Smooth muscle cell (in vitro differentiated cells): ENCODE measurements around the gene SLX1A. TPM values are rescaled to one million over a fixed set of nuclear protein-coding genes. Genes with fewer than 3 reads are reported as not detected.
"Not testable (repeated sequence)": the region's sequence is repeated elsewhere in the genome, so short reads cannot be mapped to it uniquely, and the experiment has no call there.

Experiments used
- DNase-seq: peaks from one replicate; lab custom pipeline; 2025; ENCODE audit not compliant: unreplicated experiment; lab: John Stamatoyannopoulos, UW
- H2AFZ ChIP-seq: fragments of 200-600 bp; sonication (generic); 2 replicates; pipeline ENCODE4 v1.6.0; 2016; ENCODE audit warnings: antibody characterized with exemption, low read depth, mild to moderate bottlenecking
- H3F3A ChIP-seq: fragments of 200-600 bp; sonication (generic); 2 replicates; pipeline ENCODE4 v1.6.0; 2017; ENCODE audit warnings: antibody characterized with exemption, low read depth
- H3K27ac ChIP-seq: fragments of 200-600 bp; sonication (generic); 2 replicates; pipeline ENCODE4 v1.5.1; 2016; ENCODE audit warnings: low read depth, mild to moderate bottlenecking
- H3K27me3 ChIP-seq: fragments of 200-600 bp; sonication (generic); 2 replicates; pipeline ENCODE4 v1.6.1; 2016; ENCODE audit warnings: low read depth, mild to moderate bottlenecking
- H3K36me3 ChIP-seq: fragments of 200-600 bp; sonication (generic); 2 replicates; pipeline ENCODE4 v1.5.1; 2016; ENCODE audit warnings: low read depth
- H3K4me1 ChIP-seq: fragments of 200-600 bp; sonication (generic); 2 replicates; pipeline ENCODE4 v1.5.1; 2016; ENCODE audit warnings: low read depth
- H3K4me2 ChIP-seq: fragments of 200-600 bp; sonication (generic); 2 replicates; pipeline ENCODE4 v1.6.0; 2016; ENCODE audit warnings: mild to moderate bottlenecking
- H3K4me3 ChIP-seq: fragments of 200-600 bp; sonication (generic); 2 replicates; pipeline ENCODE4 v1.5.1; 2016; ENCODE audit warnings: mild to moderate bottlenecking
- H3K79me2 ChIP-seq: fragments of 200-600 bp; sonication (generic); 2 replicates; pipeline ENCODE4 v1.6.0; 2016; ENCODE audit warnings: low read depth, mild to moderate bottlenecking
- H3K9ac ChIP-seq: fragments of 200-600 bp; sonication (generic); 2 replicates; pipeline ENCODE4 v1.6.0; 2016; ENCODE audit warnings: low read depth
- H3K9me3 ChIP-seq: fragments of 200-600 bp; sonication (generic); replicated peaks from 2 replicates; pipeline ENCODE4 v1.5.1; 2016; ENCODE audit warnings: low read depth
- H4K20me1 ChIP-seq: fragments of 200-600 bp; sonication (generic); 2 replicates; pipeline ENCODE4 v1.6.0; 2016; ENCODE audit warnings: low read depth
- WGBS: methylation state at CpG from one replicate; pipeline ENCODE4 v1.1.7; 2016; ENCODE audit warnings: low lambda C conversion rate; 5-methylcytosine and 5-hydroxymethylcytosine counted together
- polyA plus RNA-seq: library from polyadenylated mRNA; unstranded; fragments of >200 nt; fragmentation: Nextera tagmentation; extraction: Ambion mirVana; gene quantifications from 2 replicates; pipeline ENCODE4 v1.2.1, GENCODE V29; 2016
- total RNA-seq: library from RNA; depleted of rRNA; stranded (reverse); fragments of >200 nt; gene quantifications from 2 replicates; pipeline ENCODE4 v1.2.3, GENCODE V29; 2014

Gene SLX1A
- total and polyA plus RNA-seq, 2 experiments from 2014 or later = 55.1 to 90.0 TPM

DNA sequence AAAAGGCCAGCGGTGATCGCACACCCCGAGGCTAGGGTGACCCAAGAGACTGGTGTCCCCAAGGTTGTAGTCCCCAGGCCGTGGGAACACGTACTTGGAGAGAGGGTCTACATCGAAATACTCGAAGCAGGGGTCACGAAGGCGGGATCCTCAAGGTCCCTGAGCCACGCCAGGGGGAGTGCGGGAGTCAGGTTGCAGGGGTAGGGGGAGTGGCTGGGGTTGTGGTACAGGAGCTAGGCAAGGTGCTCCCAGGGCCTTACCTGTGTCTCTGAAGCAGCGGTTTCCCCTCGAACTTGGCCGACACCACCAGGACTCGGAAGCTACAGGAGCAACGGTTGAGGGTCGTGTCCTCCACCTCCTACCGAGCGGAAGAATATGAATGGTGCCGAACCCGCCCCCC is 577 bp upstream of the SLX1A start:
- not testable (repeated sequence) for H3K4me2 ChIP-seq, H3F3A ChIP-seq, H4K20me1 ChIP-seq, H3K79me2 ChIP-seq, H3K4me3 ChIP-seq, H3K4me1 ChIP-seq, H3K9ac ChIP-seq, H3K27me3 ChIP-seq, H3K36me3 ChIP-seq, DNase-seq, H3K27ac ChIP-seq, H3K9me3 ChIP-seq, H2AFZ ChIP-seq
- WGBS = no CpG with 5 or more reads among the region's 21 CpGs

DNA sequence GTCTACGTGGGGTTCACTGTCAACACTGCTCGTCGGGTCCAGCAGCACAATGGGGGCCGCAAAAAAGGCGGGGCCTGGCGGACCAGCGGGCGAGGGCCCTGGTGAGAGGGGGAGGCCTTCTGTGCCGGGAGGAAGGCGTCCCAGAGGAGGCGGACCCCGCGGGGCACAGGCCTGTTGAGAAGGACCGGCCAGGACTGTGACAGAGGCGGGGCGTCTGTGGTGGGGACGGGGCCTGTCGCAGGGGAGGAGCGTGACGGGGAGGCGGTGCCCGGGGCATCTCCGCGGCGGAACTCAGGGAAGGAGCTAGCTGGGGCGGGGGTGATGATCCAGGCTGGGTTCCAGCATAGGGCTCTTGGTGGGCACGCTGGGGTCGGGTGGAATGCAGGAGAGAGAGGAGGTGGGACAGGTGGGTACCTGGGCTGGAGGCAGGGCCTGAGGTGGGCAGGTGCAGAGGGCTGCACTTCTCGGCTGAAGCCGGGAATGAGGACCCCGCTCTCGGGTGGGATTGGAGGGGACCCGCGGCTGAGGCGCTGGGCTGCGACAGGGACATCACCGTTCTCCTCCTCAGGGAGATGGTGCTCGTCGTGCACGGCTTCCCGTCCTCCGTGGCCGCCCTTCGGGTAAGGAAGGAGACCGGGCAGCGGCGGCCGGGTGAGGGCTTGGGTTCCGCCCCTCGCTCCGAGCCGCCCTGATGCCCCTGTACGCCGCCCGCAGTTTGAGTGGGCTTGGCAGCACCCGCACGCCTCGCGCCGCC is 674 bp downstream of the SLX1A start:
- not testable (repeated sequence) for H2AFZ ChIP-seq, DNase-seq, H3K4me1 ChIP-seq, H3F3A ChIP-seq, H3K9ac ChIP-seq, H3K27ac ChIP-seq, H3K36me3 ChIP-seq, H3K79me2 ChIP-seq, H3K27me3 ChIP-seq, H3K9me3 ChIP-seq, H4K20me1 ChIP-seq
- Histone ChIP-seq H3K4me3 (peak overlapping the region; percentile 47), H3K4me2 (peak overlapping the region; percentile 83)
- WGBS = 10% methylated on average over 17 of the region's 60 CpGs

DNA sequence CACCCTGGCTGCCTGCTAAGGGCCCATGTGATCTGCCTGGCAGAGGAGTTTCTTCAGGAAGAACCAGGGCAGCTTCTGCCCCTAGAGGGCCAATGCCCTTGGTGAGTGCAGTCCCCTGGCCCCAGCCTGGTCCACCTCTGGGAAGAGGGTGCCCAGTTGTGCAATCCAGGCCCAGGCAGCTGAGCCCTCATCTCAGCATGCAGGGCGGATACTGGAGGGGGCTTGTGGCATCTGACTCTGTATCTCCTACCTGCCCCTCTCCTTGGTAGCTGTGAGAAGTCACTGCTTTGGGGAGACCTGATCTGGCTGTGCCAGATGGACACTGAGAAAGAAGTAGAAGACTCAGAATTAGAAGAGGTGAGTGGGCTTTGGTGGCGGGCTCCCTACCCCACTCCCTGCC is 3.3 kb downstream of the SLX1A start:
- H2AFZ ChIP-seq, H3K4me3 ChIP-seq, H3K9ac ChIP-seq, H3F3A ChIP-seq, H3K4me1 ChIP-seq, DNase-seq, H3K79me2 ChIP-seq, H3K36me3 ChIP-seq, H3K27ac ChIP-seq, H3K27me3 ChIP-seq, H4K20me1 ChIP-seq, H3K9me3 ChIP-seq, H3K4me2 ChIP-seq: not testable (repeated sequence)
- WGBS = 73% methylated on average over 1 of the region's 2 CpGs

DNA sequence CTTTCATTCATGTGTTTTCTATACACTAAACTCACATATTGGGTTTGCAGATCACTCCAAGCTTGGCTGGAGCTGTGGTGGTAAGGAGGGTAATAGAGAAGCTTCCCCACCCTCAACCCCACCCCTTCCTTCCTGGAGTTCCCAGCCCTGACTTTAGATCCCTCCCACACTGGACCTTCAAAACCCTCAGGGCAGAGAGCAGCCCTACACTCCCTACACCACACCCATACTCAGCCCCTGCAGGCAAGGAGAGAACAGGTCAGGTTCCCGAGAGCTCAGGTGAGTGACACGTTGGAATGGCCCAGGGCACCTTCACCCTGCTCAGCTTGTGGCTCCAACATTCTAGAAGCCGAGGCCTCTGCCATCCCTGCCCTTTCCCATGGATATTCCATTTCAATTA is 5.4 kb downstream of the SLX1A start, which contains the start of gene SULT1A3:
Gene SULT1A3 (plus strand): TSS at position 207 of the 400 bp plus-strand sequence. CDS start 1,474 bp downstream, outside the sequence.
- not testable (repeated sequence) for H3K27me3 ChIP-seq, H3K9me3 ChIP-seq, H3K4me3 ChIP-seq, H3F3A ChIP-seq, H3K79me2 ChIP-seq, DNase-seq, H3K36me3 ChIP-seq, H3K9ac ChIP-seq, H3K27ac ChIP-seq, H2AFZ ChIP-seq, H4K20me1 ChIP-seq, H3K4me1 ChIP-seq, H3K4me2 ChIP-seq
- no CpG with 5 or more reads among the region's 3 CpGs for WGBS

DNA sequence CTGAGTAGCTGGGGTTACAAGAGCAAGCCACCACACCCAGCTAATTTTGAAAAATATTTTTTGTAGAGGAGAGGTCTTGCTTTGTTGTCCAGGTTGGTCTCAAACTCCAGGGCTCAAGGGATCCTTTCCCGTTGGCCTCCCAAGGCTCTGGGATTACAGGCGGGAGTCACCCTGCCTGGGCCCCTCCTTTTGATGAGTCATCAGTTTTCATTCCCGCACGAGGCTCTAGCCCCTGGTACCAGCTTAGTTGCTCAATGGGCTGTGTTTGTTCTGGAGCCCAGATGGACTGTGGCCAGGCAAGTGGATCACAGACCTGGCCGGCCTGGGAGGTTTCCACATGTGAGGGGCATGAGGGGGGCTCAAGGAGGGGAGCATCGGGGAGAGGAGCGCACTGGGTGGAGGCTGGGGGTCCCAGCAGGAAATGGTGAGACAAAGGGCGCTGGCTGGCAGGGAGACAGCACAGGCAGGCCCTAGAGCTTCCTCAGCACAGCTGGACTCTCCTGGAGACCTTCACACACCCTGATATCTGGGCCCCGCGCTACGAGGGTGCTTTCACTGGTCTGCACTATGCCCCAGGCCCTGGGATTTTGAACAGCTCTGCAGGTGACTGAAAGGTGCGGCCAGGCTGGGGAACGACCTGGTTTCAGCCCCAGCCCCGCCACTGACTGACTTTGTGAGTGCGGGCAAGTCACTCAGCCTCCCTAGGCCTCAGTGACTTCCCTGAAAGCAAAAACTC is 6.1 kb downstream of the SLX1A start:
- DNase-seq, H2AFZ ChIP-seq: not testable (repeated sequence)
- WGBS = no CpG with 5 or more reads among the region's 15 CpGs

DNA sequence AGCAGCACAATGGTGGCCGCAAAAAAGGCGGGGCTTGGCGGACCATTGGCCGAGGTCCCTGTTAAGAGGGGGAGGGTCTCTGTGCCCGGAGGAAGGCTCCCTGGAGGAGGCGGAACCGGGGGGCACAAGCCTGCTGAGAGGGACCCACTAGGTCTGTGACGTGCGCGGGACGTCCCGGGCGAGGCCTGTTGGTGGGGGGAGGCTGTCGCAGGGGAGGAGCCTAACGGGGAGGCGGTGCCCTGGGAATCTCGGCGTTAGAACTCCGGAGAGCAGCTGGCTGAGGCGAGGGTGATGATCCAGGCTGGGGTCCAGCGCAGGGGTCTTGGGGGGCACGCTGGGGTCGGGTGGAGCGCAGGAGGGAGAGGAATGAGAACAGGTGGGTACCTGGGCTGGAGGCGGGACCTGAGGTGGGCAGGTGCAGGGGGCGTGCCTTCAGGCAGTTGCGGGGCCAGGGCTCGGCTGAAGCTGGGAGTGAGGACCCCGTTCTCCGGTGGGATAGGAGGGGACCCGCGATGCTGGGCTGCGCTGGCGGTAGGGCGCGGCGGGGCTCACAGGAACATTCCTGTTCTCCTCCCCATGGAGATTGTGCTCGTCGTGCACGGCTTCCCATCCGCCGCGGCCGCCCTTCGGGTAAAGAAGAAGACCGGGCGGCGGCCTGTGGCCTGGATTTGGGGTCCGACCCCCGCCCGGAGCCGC is 12.0 kb downstream of the SLX1A start:
- not testable (repeated sequence) for H3K79me2 ChIP-seq
- WGBS = 5% methylated on average over 21 of the region's 52 CpGs
- H3K4me2 ChIP-seq = peak overlapping the region; percentile 82

More for the DNA sequence above, 6.1 kb downstream of the SLX1A start:
- H3K36me3 ChIP-seq, H3K9me3 ChIP-seq, H3K4me1 ChIP-seq, H3K4me2 ChIP-seq, H3K27ac ChIP-seq, H3K27me3 ChIP-seq, H3K4me3 ChIP-seq, H3K9ac ChIP-seq, H3F3A ChIP-seq, H4K20me1 ChIP-seq, H3K79me2 ChIP-seq: not testable (repeated sequence)

DNA sequence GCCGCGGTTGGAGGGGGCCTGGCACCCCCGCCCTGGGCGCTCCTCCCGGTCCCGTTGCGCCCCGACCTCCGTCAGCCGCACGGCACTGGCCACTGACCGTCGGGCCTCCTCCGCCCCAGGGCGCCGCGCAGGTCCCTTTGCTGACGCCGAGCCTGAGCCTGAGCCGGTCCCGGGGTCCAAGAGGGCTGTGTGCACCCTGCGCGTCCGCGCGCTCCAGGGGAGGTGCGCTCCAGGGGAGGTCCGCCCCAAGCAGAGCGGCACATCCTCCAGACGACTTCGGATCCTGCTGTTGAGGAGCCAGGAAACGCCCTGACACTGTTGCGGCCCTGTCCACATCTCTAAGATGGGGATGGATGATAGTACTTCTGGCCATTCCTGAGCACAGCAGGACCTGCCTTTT is 12.6 kb downstream of the SLX1A start:
- no CpG with 5 or more reads among the region's 33 CpGs for WGBS
- not testable (repeated sequence) for H3F3A ChIP-seq, H3K36me3 ChIP-seq, H3K27ac ChIP-seq, H2AFZ ChIP-seq, H3K9ac ChIP-seq, DNase-seq, H3K27me3 ChIP-seq, H3K79me2 ChIP-seq, H3K9me3 ChIP-seq, H3K4me1 ChIP-seq, H4K20me1 ChIP-seq
- Histone ChIP-seq H3K4me2 (peak overlapping the region; percentile 82), H3K4me3 (peak overlapping the region; percentile 49)

More for the DNA sequence above, 12.0 kb downstream of the SLX1A start:
- not testable (repeated sequence) for H3K9ac ChIP-seq, H2AFZ ChIP-seq, H3K27me3 ChIP-seq, H3K4me1 ChIP-seq, H3K27ac ChIP-seq, H3F3A ChIP-seq, H4K20me1 ChIP-seq, DNase-seq, H3K9me3 ChIP-seq, H3K36me3 ChIP-seq
- H3K4me3 ChIP-seq = peak overlapping the region; percentile 49

DNA sequence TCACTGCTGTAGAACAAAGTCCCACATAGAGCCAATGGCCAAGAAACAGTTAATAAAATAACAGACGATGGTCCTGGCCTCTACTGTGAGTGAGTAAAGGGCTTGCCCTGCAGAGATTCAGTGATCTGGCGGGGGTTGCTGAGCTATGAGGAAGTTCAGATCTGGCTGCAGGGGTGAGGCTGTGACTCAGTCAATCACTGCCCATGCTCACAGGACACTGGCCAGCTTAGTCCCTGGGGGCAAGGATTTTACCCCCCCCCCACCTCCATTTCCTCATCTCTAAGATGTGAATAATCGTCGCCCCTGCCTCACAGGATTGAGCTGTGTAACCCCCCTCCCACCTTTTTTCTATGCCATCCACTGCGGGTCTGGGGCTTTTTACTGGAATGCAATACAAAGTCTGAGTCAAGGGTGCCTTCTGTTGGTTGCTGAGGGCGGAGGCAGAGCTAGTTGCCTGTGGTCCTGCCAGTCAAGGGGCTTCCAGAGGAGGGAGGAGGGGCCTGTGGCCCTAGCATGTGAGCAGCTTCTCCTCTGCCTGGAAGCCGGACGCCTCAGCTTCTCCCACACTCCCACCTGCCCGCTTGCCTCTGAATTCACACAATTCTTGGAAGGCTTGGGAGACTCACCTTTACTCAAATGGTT is 13.5 kb downstream of the SLX1A start:
- 0% methylated on average over 2 of the region's 9 CpGs for WGBS
- not testable (repeated sequence) for H3K27me3 ChIP-seq, H3K9ac ChIP-seq, H3K9me3 ChIP-seq, H3F3A ChIP-seq, H3K4me3 ChIP-seq, H3K27ac ChIP-seq, H3K4me1 ChIP-seq, H3K79me2 ChIP-seq, H2AFZ ChIP-seq, DNase-seq, H3K4me2 ChIP-seq, H4K20me1 ChIP-seq, H3K36me3 ChIP-seq
